ENCODE results near the gene OR13J1. TPM values are rescaled to one million over a fixed set of nuclear protein-coding genes. Genes with fewer than 3 reads are reported as not detected.
"Not testable (repeated sequence)": the region's sequence is repeated elsewhere in the genome, so short reads cannot be mapped to it uniquely, and the experiment has no call there.

OR13J1 gene
- total RNA-seq, 1 experiment from 2014 or later = not detected

- DNase-seq (ENCODE audit: low spot score) = peak; percentile 67
- in situ Hi-C loops (cut with HindIII; ENCODE audit: low sequenced_read_pairs) = no loop called here
Observed at GRCh38 chr9:35905912-35906679, 35.9 kb upstream of the OR13J1 start, which contains the start of gene HRCT1. TSS of gene HRCT1 (plus strand) at chr9:35906202. CDS start at chr9:35906288, 86 bp downstream.

GRCh38 chr9:35905051-35905781 is 35.0 kb upstream of the OR13J1 start:
- in situ Hi-C loops (cut with HindIII; ENCODE audit: low sequenced_read_pairs) = no loop called here
- DNase-seq (ENCODE audit: low spot score) = no peak

GRCh38 chr9:35904338-35904737 is 34.1 kb upstream of the OR13J1 start:
- in situ Hi-C loops (cut with HindIII; ENCODE audit: low sequenced_read_pairs) = no loop called here
- no peak for DNase-seq (ENCODE audit: low spot score)

GRCh38 chr9:35903049-35903448 is 32.8 kb upstream of the OR13J1 start:
- in situ Hi-C loops (cut with HindIII; ENCODE audit: low sequenced_read_pairs) = no loop called here
- peak; percentile 86 for DNase-seq (ENCODE audit: low spot score)

GRCh38 chr9:35899021-35899420 is 28.8 kb upstream of the OR13J1 start:
- DNase-seq (ENCODE audit: low spot score) = no peak
- in situ Hi-C loops (cut with HindIII; ENCODE audit: low sequenced_read_pairs) = no loop called here

- DNase-seq (ENCODE audit: low spot score) = no peak
- in situ Hi-C loops (cut with HindIII; ENCODE audit: low sequenced_read_pairs) = no loop called here
Observed at GRCh38 chr9:35898337-35898736, 28.1 kb upstream of the OR13J1 start.

GRCh38 chr9:35897376-35898099 is 27.3 kb upstream of the OR13J1 start:
- in situ Hi-C loops (cut with HindIII; ENCODE audit: low sequenced_read_pairs) = not testable (repeated sequence)

GRCh38 chr9:35896570-35896969 is 26.4 kb upstream of the OR13J1 start:
- in situ Hi-C loops (cut with HindIII; ENCODE audit: low sequenced_read_pairs) = no loop called here
- no peak for DNase-seq (ENCODE audit: low spot score)

More at GRCh38 chr9:35897376-35898099, 27.3 kb upstream of the OR13J1 start:
- DNase-seq (ENCODE audit: low spot score) = not testable (repeated sequence)

GRCh38 chr9:35892051-35892450 is 21.9 kb upstream of the OR13J1 start:
- no peak for DNase-seq (ENCODE audit: low spot score)
- in situ Hi-C loops (cut with HindIII; ENCODE audit: low sequenced_read_pairs) = no loop called here

GRCh38 chr9:35891646-35892045 is 21.4 kb upstream of the OR13J1 start:
- no peak for DNase-seq (ENCODE audit: low spot score)
- in situ Hi-C loops (cut with HindIII; ENCODE audit: low sequenced_read_pairs) = no loop called here

GRCh38 chr9:35884908-35885307 is 14.7 kb upstream of the OR13J1 start:
- in situ Hi-C loops (cut with HindIII; ENCODE audit: low sequenced_read_pairs); DNase-seq (ENCODE audit: low spot score): not testable (repeated sequence)

- no peak for DNase-seq (ENCODE audit: low spot score)
- in situ Hi-C loops (cut with HindIII; ENCODE audit: low sequenced_read_pairs) = no loop called here
Observed at GRCh38 chr9:35882996-35883395, 12.8 kb upstream of the OR13J1 start.

GRCh38 chr9:35882263-35882848 is 12.2 kb upstream of the OR13J1 start:
- peak; percentile 95 for DNase-seq (ENCODE audit: low spot score)
- in situ Hi-C loops (cut with HindIII; ENCODE audit: low sequenced_read_pairs) = no loop called here

- in situ Hi-C loops (cut with HindIII; ENCODE audit: low sequenced_read_pairs) = no loop called here
- no peak for DNase-seq (ENCODE audit: low spot score)
Observed at GRCh38 chr9:35872505-35872904, 2.3 kb upstream of the OR13J1 start.

- in situ Hi-C loops (cut with HindIII; ENCODE audit: low sequenced_read_pairs) = no loop called here
Observed at GRCh38 chr9:35871545-35871944, 1.3 kb upstream of the OR13J1 start.

GRCh38 chr9:35869621-35870216 is 482 bp downstream of the OR13J1 start:
- no peak for DNase-seq (ENCODE audit: low spot score)
- in situ Hi-C loops (cut with HindIII; ENCODE audit: low sequenced_read_pairs) = no loop called here

More at GRCh38 chr9:35871545-35871944, 1.3 kb upstream of the OR13J1 start:
- no peak for DNase-seq (ENCODE audit: low spot score)

- in situ Hi-C loops (cut with HindIII; ENCODE audit: low sequenced_read_pairs) = no loop called here
- no peak for DNase-seq (ENCODE audit: low spot score)
Observed at GRCh38 chr9:35868933-35869332, 1.3 kb downstream of the OR13J1 start.

- in situ Hi-C loops (cut with HindIII; ENCODE audit: low sequenced_read_pairs) = no loop called here
- DNase-seq (ENCODE audit: low spot score) = no peak
Observed at GRCh38 chr9:35867538-35867937, 2.7 kb downstream of the OR13J1 start.

- no peak for DNase-seq (ENCODE audit: low spot score)
- in situ Hi-C loops (cut with HindIII; ENCODE audit: low sequenced_read_pairs) = no loop called here
Observed at GRCh38 chr9:35864695-35865255, 5.4 kb downstream of the OR13J1 start.

Measured in G401 (cell line).